Measurements from ENCODE around the gene DPPA3.

The DPPA3 gene

DNA sequence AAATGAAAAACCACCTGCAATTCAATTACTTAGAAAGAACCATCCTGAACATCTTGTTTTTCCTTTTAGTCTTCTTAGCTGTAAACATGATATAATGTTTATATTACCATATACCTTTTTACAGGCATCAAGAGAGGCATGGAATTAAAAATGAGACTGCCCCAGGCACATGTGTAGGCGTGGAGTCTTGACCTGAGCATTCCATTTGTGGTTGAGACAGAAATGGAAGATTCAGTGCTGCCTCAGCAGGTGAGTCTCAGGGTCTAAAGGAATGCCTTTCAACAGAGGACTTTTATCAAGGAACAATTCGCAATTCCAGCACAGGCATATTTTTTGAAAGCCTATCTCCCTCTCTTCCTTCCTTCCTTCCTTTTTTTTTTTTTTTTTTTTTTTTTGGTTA lies 45.8 kb downstream of the DPPA3 start:
- no peak for TF ChIP-seq CTCF (IDR thresholded peaks at IDR 0.05; ENCODE audit: low read length)
- no peak for TF ChIP-seq EZH2 (optimal IDR thresholded peaks at IDR 0.05; ENCODE audit: low read depth, low read length)
- TF ChIP-seq EZH2phosphoT487 (IDR thresholded peaks at IDR 0.05; ENCODE audit: low read length) = no peak
- no peaks in the 10 kb centered on the region for H4K20me1 ChIP-seq (ENCODE audit: insufficient read depth, low read length)
- H3K27me3 ChIP-seq (replicated peaks; ENCODE audit: insufficient read depth, low read length) = no peaks in the 10 kb centered on the region
- no peaks in the 10 kb centered on the region for H3K36me3 ChIP-seq (replicated peaks; ENCODE audit: insufficient read depth, low read length)
- no peaks in the 10 kb centered on the region for H3K9me2 ChIP-seq (replicated peaks; ENCODE audit: insufficient read depth, low read length)
- H3K4me3 ChIP-seq (ENCODE audit: low read length) = no peak overlapping the region
- no peak overlapping the region for H3K27ac ChIP-seq (ENCODE audit: low read length)
- H3K4me2 ChIP-seq (ENCODE audit: low read depth, low read length) = no peak overlapping the region
- H3K79me2 ChIP-seq (ENCODE audit: low read length) = no peaks in the 10 kb centered on the region
- no peak for DNase-seq
- H3F3A ChIP-seq (ENCODE audit: insufficient read depth, low read length) = no peaks in the 10 kb centered on the region
- H2AFZ ChIP-seq (ENCODE audit: low read length) = no peak overlapping the region
- no peaks in the 10 kb centered on the region for H3K9me3 ChIP-seq (replicated peaks; ENCODE audit: insufficient read depth, low read length)
- no peak overlapping the region for H3K9ac ChIP-seq (ENCODE audit: low read length)
- no peaks in the 10 kb centered on the region for H3K4me1 ChIP-seq (ENCODE audit: low read length)

GRCh38 chr12:7758766-7759140 lies 47.5 kb downstream of the DPPA3 start:
- no peaks in the 10 kb centered on the region for H3K27me3 ChIP-seq (replicated peaks; ENCODE audit: insufficient read depth, low read length)
- H3K4me3 ChIP-seq (ENCODE audit: low read length) = no peak overlapping the region
- DNase-seq = no peak
- H3F3A ChIP-seq (ENCODE audit: insufficient read depth, low read length) = no peaks in the 10 kb centered on the region
- no peaks in the 10 kb centered on the region for H3K9me2 ChIP-seq (replicated peaks; ENCODE audit: insufficient read depth, low read length)
- H3K4me1 ChIP-seq (ENCODE audit: low read length) = no peaks in the 10 kb centered on the region
- no peak overlapping the region for H3K9ac ChIP-seq (ENCODE audit: low read length)
- H4K20me1 ChIP-seq (ENCODE audit: insufficient read depth, low read length) = no peaks in the 10 kb centered on the region
- no peak overlapping the region for H3K27ac ChIP-seq (ENCODE audit: low read length)
- H3K79me2 ChIP-seq (ENCODE audit: low read length) = no peaks in the 10 kb centered on the region
- H3K4me2 ChIP-seq (ENCODE audit: low read depth, low read length) = no peak overlapping the region
- no peaks in the 10 kb centered on the region for H3K36me3 ChIP-seq (replicated peaks; ENCODE audit: insufficient read depth, low read length)
- H3K9me3 ChIP-seq (replicated peaks; ENCODE audit: insufficient read depth, low read length) = no peaks in the 10 kb centered on the region
- TF ChIP-seq EZH2 (optimal IDR thresholded peaks at IDR 0.05; ENCODE audit: low read depth, low read length) (no peak), EZH2phosphoT487 (IDR thresholded peaks at IDR 0.05; ENCODE audit: low read length) (no peak), CTCF (IDR thresholded peaks at IDR 0.05; ENCODE audit: low read length) (no peak)
- H2AFZ ChIP-seq (ENCODE audit: low read length) = no peak overlapping the region
